H9 (cell line): ENCODE data around the gene SNTN. TPM values are rescaled to one million over a fixed set of nuclear protein-coding genes. Genes with fewer than 3 reads are reported as not detected.

Experiments used
- DNase-seq: peaks from one replicate; pipeline ENCODE4 v3.0.0-alpha.2; 2017
- H2AFZ ChIP-seq: one replicate; pipeline ENCODE4 v1.6.1; 2013; ENCODE audit warnings: mild to moderate bottlenecking, low read length, control low read depth, moderate library complexity
- H2AK5ac ChIP-seq: 2 replicates; pipeline ENCODE4 v1.6.1; 2013; ENCODE audit warnings: low read length, control low read depth, mixed read lengths; ENCODE audit not compliant: insufficient read length
- H2BK120ac ChIP-seq: one replicate; pipeline ENCODE4 v1.6.1; 2013; ENCODE audit warnings: low read depth, mild to moderate bottlenecking, low read length, control low read depth, inconsistent platforms; ENCODE audit not compliant: poor library complexity, severe bottlenecking
- H2BK12ac ChIP-seq: 2 replicates; pipeline ENCODE4 v1.6.1; 2013; ENCODE audit warnings: low read length, control low read depth, mixed read lengths, low read depth; ENCODE audit not compliant: insufficient read length
- H2BK15ac ChIP-seq: 2 replicates; pipeline ENCODE4 v1.6.1; 2013; ENCODE audit warnings: low read depth, low read length, control low read depth
- H2BK20ac ChIP-seq: one replicate; pipeline ENCODE4 v1.6.1; 2013; ENCODE audit warnings: low read depth, mild to moderate bottlenecking, low read length, control low read depth, inconsistent platforms; ENCODE audit not compliant: poor library complexity, severe bottlenecking
- H2BK5ac ChIP-seq: 2 replicates; pipeline ENCODE4 v1.6.1; 2013; ENCODE audit warnings: low read length, control low read depth, mixed read lengths; ENCODE audit not compliant: insufficient read length
- H3K14ac ChIP-seq: 2 replicates; pipeline ENCODE4 v1.6.1; 2013; ENCODE audit warnings: low read length, control low read depth; ENCODE audit not compliant: insufficient read depth
- H3K18ac ChIP-seq: 2 replicates; pipeline ENCODE4 v1.6.1; 2013; ENCODE audit warnings: low read depth, mild to moderate bottlenecking, mixed read lengths, low read length, control low read depth; ENCODE audit not compliant: insufficient read length
- H3K23ac ChIP-seq: 2 replicates; pipeline ENCODE4 v1.6.1; 2013; ENCODE audit warnings: low read length, control low read depth, mixed read lengths, low read depth; ENCODE audit not compliant: insufficient read length
- H3K23me2 ChIP-seq: 2 replicates; pipeline ENCODE4 v1.6.1; 2013; ENCODE audit warnings: low read depth, mild to moderate bottlenecking, mixed read lengths, low read length, control low read depth; ENCODE audit not compliant: insufficient read length, poor library complexity, severe bottlenecking
- H3K27ac ChIP-seq: 2 replicates; pipeline ENCODE4 v1.5.1; 2013; ENCODE audit warnings: low read length, control low read depth, mixed read lengths, low read depth; ENCODE audit not compliant: insufficient read length
- H3K27me3 ChIP-seq: 2 replicates; pipeline ENCODE4 v1.6.1; 2013; ENCODE audit warnings: low read length, control low read depth, inconsistent platforms; ENCODE audit not compliant: insufficient read depth
- H3K4ac ChIP-seq: 2 replicates; pipeline ENCODE4 v1.6.1; 2013; ENCODE audit warnings: low read depth, mild to moderate bottlenecking, control low read depth, inconsistent platforms, low read length, moderate library complexity
- H3K4me1 ChIP-seq: 2 replicates; pipeline ENCODE4 v1.6.1; 2013; ENCODE audit warnings: low read length, control low read depth, inconsistent platforms; ENCODE audit not compliant: insufficient read depth
- H3K4me2 ChIP-seq: 2 replicates; pipeline ENCODE4 v1.6.1; 2013; ENCODE audit warnings: low read length, control low read depth, mixed read lengths; ENCODE audit not compliant: insufficient read length, insufficient read depth
- H3K56ac ChIP-seq: 2 replicates; pipeline ENCODE4 v1.6.1; 2013; ENCODE audit warnings: low read depth, mild to moderate bottlenecking, mixed read lengths, low read length, control low read depth; ENCODE audit not compliant: insufficient read length
- H3K79me1 ChIP-seq: 2 replicates; pipeline ENCODE4 v1.6.1; 2013; ENCODE audit warnings: low read depth, mild to moderate bottlenecking, moderate library complexity, low read length, control low read depth, inconsistent platforms; ENCODE audit not compliant: insufficient read depth, poor library complexity, severe bottlenecking
- H3K79me2 ChIP-seq: 2 replicates; pipeline ENCODE4 v1.6.1; 2013; ENCODE audit warnings: low read length, control low read depth, inconsistent platforms; ENCODE audit not compliant: insufficient read depth
- H3K9ac ChIP-seq: 2 replicates; pipeline ENCODE4 v1.6.1; 2013; ENCODE audit warnings: low read length, control low read depth, mixed read lengths; ENCODE audit not compliant: insufficient read length; ENCODE audit errors: extremely low read depth
- H3K9me3 ChIP-seq: one replicate; pipeline ENCODE4 v1.6.1; 2013; ENCODE audit warnings: low read depth, low read length, inconsistent platforms; ENCODE audit not compliant: control insufficient read depth
- H3T11ph ChIP-seq: one replicate; pipeline ENCODE4 v1.6.1; 2013; ENCODE audit warnings: mild to moderate bottlenecking, low read length, control low read depth, inconsistent platforms
- H4K20me1 ChIP-seq: one replicate; pipeline ENCODE4 v1.6.1; 2013; ENCODE audit not compliant: control insufficient read depth, insufficient read length, insufficient read depth
- H4K5ac ChIP-seq: 2 replicates; pipeline ENCODE4 v1.6.1; 2013; ENCODE audit warnings: low read depth, mild to moderate bottlenecking, mixed read lengths, low read length, control low read depth; ENCODE audit not compliant: insufficient read length
- H4K8ac ChIP-seq: replicated peaks from 2 replicates; pipeline ENCODE4 v1.6.1; 2013; ENCODE audit warnings: low read length, control low read depth, mixed read lengths, low read depth; ENCODE audit not compliant: insufficient read length
- H4K91ac ChIP-seq: 2 replicates; pipeline ENCODE4 v1.6.1; 2013; ENCODE audit warnings: low read depth, mild to moderate bottlenecking, moderate library complexity, mixed read lengths, low read length, control low read depth; ENCODE audit not compliant: insufficient read length
- H3K27ac Mint-ChIP-seq, 3 experiments: 2 replicates in 2 of 3; 3 replicates in 1 of 3; pipeline ENCODE4 v1.8.0; 2020 to 2021; ENCODE audit warnings: mixed read lengths in 3 of 3, mild to moderate bottlenecking in 1 of 3, moderate library complexity in 1 of 3
- H3K27me3 Mint-ChIP-seq: 2 replicates; pipeline ENCODE4 v1.8.0; 2021; ENCODE audit warnings: low read depth, mild to moderate bottlenecking, moderate library complexity, mixed read lengths
- H3K36me3 Mint-ChIP-seq, 3 experiments: 2 replicates in 2 of 3; 3 replicates in 1 of 3; pipeline ENCODE4 v1.8.0; 2020 to 2021; ENCODE audit warnings: low read depth in 3 of 3, mixed read lengths in 3 of 3; ENCODE audit not compliant: insufficient read depth in 1 of 3
- H3K4me1 Mint-ChIP-seq, 2 experiments: 2 replicates each; pipeline ENCODE4 v1.8.0; 2020; ENCODE audit warnings: mixed read lengths in 2 of 2
- H3K4me3 Mint-ChIP-seq, 2 experiments: 2 replicates in 1 of 2; 3 replicates in 1 of 2; pipeline ENCODE4 v1.8.0; 2020 to 2021; ENCODE audit warnings: mild to moderate bottlenecking in 2 of 2, mixed read lengths in 2 of 2, moderate library complexity in 1 of 2
- H3K9me3 Mint-ChIP-seq, 2 experiments: 2 replicates in 1 of 2; 3 replicates in 1 of 2; pipeline ENCODE4 v1.8.0; 2020; ENCODE audit warnings: mild to moderate bottlenecking in 2 of 2, mixed read lengths in 2 of 2, moderate library complexity in 1 of 2
- WGBS: extraction: QIAGEN DNeasy Blood & Tissue Kit; methylation state at CpG from one replicate; pipeline ENCODE4 v1.1.7; 2013; ENCODE audit warnings: missing lambda C conversion rate, low lambda C conversion rate, mixed read lengths; ENCODE audit not compliant: insufficient read length; ENCODE audit errors: extremely low coverage; 5-methylcytosine and 5-hydroxymethylcytosine counted together
- total RNA-seq: library from RNA; stranded (reverse); gene quantifications from 2 replicates; pipeline ENCODE4 v1.2.1, GENCODE V29; 2021
- TF ChIP-seq, protein P1 (sequence below): fragments of 200-600 bp; sonication (generic); conservative IDR thresholded peaks from 3 replicates; pipeline ENCODE4 v1.8.0; 2021; ENCODE audit warnings: antibody characterized with exemption, mild to moderate bottlenecking

SNTN gene
- total RNA-seq, 1 experiment from 2014 or later: not detected

DNA sequence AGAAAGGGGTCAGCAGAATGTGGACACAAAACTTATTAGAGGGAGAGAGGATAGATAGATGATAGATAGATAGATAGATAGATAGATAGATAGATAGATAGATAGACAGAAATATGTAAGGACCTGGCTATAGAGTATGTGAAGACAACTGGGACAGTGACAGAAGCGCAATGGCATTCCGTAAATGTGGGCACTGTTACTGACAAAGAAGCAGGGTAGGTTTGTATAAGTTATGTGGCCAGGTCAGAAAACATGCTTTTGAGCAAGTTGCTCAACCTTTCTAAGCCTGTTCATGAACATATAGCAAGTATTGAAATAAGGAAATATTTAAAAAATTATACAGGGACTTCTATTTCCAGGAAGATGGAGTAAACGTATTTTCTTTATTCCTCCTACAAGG lies 17.3 kb upstream of the SNTN start:
- Histone ChIP-seq H3K23ac (no peak overlapping the region), H2AK5ac (no peak overlapping the region), H4K8ac (no peak overlapping the region), H3K79me2 (no peaks in the 10 kb centered on the region), H3K4me1 (no peaks in the 10 kb centered on the region), H3T11ph (no peak overlapping the region), H2BK15ac (no peak overlapping the region), H3K23me2 (no peaks in the 10 kb centered on the region), H4K5ac (no peak overlapping the region), H3K27ac (no peak overlapping the region), H3K79me1 (no peaks in the 10 kb centered on the region), H3K27me3 (no peaks in the 10 kb centered on the region), H3K4me2 (no peak overlapping the region), H2BK12ac (no peak overlapping the region), H2BK120ac (no peak overlapping the region), H2BK5ac (no peak overlapping the region), H3K18ac (no peak overlapping the region), H2AFZ (no peak overlapping the region), H3K4ac (no peak overlapping the region), H2BK20ac (no peak overlapping the region), H4K20me1 (no peaks in the 10 kb centered on the region), H3K9ac (no peak overlapping the region), H3K14ac (no peak overlapping the region), H3K9me3 (no peaks in the 10 kb centered on the region), H4K91ac (no peak overlapping the region), H3K56ac (no peak overlapping the region)
- TF ChIP-seq, protein P1, sequence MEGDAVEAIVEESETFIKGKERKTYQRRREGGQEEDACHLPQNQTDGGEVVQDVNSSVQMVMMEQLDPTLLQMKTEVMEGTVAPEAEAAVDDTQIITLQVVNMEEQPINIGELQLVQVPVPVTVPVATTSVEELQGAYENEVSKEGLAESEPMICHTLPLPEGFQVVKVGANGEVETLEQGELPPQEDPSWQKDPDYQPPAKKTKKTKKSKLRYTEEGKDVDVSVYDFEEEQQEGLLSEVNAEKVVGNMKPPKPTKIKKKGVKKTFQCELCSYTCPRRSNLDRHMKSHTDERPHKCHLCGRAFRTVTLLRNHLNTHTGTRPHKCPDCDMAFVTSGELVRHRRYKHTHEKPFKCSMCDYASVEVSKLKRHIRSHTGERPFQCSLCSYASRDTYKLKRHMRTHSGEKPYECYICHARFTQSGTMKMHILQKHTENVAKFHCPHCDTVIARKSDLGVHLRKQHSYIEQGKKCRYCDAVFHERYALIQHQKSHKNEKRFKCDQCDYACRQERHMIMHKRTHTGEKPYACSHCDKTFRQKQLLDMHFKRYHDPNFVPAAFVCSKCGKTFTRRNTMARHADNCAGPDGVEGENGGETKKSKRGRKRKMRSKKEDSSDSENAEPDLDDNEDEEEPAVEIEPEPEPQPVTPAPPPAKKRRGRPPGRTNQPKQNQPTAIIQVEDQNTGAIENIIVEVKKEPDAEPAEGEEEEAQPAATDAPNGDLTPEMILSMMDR: no peak
- H3K4me1 Mint-ChIP-seq: peaks cover 4 to 5% of the 10 kb centered on the region in 2 experiments; a peak in 3 of 4 replicates
- no CpG with 5 or more reads among the region's 3 CpGs for WGBS
- no peak for DNase-seq
- 0 out of 2 replicates have a peak, but pooled peaks cover 2% of the 10 kb centered on the region for H3K27me3 Mint-ChIP-seq
- H3K36me3 Mint-ChIP-seq: peaks cover 0 to 11% (median 3%) of the 10 kb centered on the region in 3 experiments; a peak in 3 of 7 replicates
- H3K4me3 Mint-ChIP-seq: no peak overlapping the region
- peaks cover 6 to 10% of the 10 kb centered on the region in 2 experiments; a peak in 4 of 5 replicates for H3K9me3 Mint-ChIP-seq
- no peak overlapping the region for H3K27ac Mint-ChIP-seq
